Peyer's patch (tissue), 4 donors: Measurements from ENCODE around the gene ENPEP.

Experiments used
- CTCF ChIP-seq, 6 experiments: fragments of 450-650 bp in 4 of 6; fragments of 200-600 bp in 2 of 6; sonication (generic) in 1 of 6; IDR thresholded peaks; one replicate each; pipeline ENCODE4 v1.5.1; 2017 to 2019; ENCODE audit warnings: antibody characterized with exemption in 6 of 6, mild to moderate bottlenecking in 3 of 6, moderate library complexity in 1 of 6
- POLR2A ChIP-seq, 2 donors: fragments of 450-650 bp; IDR thresholded peaks; one replicate each; pipeline ENCODE4 v1.5.1; 2017; ENCODE audit warnings: antibody characterized with exemption in 2 of 2, mild to moderate bottlenecking in 2 of 2, moderate library complexity in 2 of 2

- TF ChIP-seq POLR2A (IDR thresholded peaks at IDR 0.05) (no peak), CTCF (IDR thresholded peaks at IDR 0.05) (no peak)
Measured at GRCh38 chr4:110484767-110485166, 8.8 kb downstream of the ENPEP start.
